Activated CD8-positive, alpha-beta memory T cell treated with anti-CD3 and anti-CD28 coated beads for 36 hours (primary cell): ENCODE measurements around the gene KMT2D. TPM values are rescaled to one million over a fixed set of nuclear protein-coding genes. Genes with fewer than 3 reads are reported as not detected.

Source experiments
- CTCF ChIA-PET: fragments of 350-600 bp; sonication (Branson Sonifier 250); formaldehyde crosslinking; loops from one replicate; lab custom pipeline; 2021; ENCODE audit warnings: antibody characterized with exemption; lab: Charles Lee
- POLR2A ChIA-PET: fragments of 350-600 bp; sonication (Branson Sonifier 250); formaldehyde crosslinking; loops from one replicate; lab custom pipeline; 2021; ENCODE audit warnings: antibody characterized with exemption; lab: Charles Lee
- total RNA-seq, 2 experiments: library from RNA; stranded (reverse); gene quantifications; one replicate each; pipeline ENCODE4 v1.2.3, GENCODE V29; 2021

Gene KMT2D, protein sequence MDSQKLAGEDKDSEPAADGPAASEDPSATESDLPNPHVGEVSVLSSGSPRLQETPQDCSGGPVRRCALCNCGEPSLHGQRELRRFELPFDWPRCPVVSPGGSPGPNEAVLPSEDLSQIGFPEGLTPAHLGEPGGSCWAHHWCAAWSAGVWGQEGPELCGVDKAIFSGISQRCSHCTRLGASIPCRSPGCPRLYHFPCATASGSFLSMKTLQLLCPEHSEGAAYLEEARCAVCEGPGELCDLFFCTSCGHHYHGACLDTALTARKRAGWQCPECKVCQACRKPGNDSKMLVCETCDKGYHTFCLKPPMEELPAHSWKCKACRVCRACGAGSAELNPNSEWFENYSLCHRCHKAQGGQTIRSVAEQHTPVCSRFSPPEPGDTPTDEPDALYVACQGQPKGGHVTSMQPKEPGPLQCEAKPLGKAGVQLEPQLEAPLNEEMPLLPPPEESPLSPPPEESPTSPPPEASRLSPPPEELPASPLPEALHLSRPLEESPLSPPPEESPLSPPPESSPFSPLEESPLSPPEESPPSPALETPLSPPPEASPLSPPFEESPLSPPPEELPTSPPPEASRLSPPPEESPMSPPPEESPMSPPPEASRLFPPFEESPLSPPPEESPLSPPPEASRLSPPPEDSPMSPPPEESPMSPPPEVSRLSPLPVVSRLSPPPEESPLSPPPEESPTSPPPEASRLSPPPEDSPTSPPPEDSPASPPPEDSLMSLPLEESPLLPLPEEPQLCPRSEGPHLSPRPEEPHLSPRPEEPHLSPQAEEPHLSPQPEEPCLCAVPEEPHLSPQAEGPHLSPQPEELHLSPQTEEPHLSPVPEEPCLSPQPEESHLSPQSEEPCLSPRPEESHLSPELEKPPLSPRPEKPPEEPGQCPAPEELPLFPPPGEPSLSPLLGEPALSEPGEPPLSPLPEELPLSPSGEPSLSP (N-terminal part only)
- 10 to 100 TPM; 67.6 to 69.5 TPM for total RNA-seq

DNA sequence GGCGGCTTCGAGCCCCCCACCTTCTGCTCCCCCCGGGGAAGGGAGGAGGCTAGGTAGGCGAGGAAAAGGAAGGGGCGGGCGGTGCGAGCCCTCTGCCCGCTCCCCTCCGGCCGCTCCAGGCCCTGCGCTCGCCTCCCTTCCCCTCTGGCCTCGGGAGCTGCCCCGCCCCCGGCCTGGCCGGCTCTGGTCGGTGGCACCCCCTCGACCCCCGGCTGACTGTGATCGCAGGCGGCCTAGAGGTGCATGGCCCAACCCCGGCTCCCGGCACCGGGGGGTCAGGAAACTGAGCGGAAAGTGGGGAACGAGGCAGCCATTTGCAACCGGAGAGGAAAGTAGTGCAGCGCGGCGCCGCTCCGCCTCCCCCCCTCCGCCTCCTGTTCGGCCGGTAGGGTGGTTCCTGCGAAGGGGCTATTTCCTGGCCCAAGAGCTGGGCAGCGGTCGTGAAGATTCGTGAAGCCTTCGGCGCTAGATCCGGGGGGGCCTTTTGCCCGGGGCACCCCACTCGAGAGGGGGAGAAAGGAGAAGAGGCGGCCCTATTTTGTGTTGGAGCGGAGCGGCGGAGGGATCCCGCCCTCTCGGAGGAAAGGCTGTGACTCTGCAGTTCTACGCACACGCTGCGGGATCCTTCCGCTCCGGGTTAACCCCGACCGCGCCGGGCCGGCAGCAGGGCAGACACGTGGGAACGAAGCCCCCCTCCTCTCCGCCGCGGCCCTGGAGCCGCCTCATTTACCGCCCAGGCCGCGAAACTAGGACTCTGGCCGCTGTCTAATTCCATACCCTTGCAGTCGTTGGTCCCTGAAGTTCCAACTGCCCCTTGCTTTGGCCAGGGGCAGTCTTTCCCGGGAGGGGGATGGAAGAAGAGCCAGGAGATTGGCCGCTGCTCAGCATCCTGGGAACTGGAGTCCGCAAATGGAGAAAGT lies at the start of gene KMT2D:
KMT2D (minus strand) TSS at position 558 of the 920 bp plus-strand sequence. CDS start 5,470 bp downstream, outside the sequence.
- ChIA-PET POLR2A (interaction anchor here (0.6 to 1.9 kb wide), 5 partner anchors 9 to 101 kb away, joined by 3 to 11 read pairs (median 7); partner anchors contain the start of genes RHEBL1 and TUBA1B), CTCF (interaction anchor here (0.6 to 1.5 kb wide), 6 partner anchors 28 to 205 kb away, joined by 3 to 8 read pairs (median 4); partner anchors contain the start of gene FKBP11)

- CTCF ChIA-PET, result interaction anchor here (0.9 to 3.1 kb wide), 7 partner anchors 10 to 54 kb away, joined by 3 to 16 read pairs (median 3); no protein-coding TSS in a partner anchor
- POLR2A ChIA-PET, result interaction anchor here (2.3 kb wide), 1 partner anchor 21 kb away, joined by 19 read pairs; the partner anchor contains the start of gene TUBA1B
Measured at GRCh38 chr12:49109641-49110463, 49.3 kb upstream of the KMT2D start.

DNA sequence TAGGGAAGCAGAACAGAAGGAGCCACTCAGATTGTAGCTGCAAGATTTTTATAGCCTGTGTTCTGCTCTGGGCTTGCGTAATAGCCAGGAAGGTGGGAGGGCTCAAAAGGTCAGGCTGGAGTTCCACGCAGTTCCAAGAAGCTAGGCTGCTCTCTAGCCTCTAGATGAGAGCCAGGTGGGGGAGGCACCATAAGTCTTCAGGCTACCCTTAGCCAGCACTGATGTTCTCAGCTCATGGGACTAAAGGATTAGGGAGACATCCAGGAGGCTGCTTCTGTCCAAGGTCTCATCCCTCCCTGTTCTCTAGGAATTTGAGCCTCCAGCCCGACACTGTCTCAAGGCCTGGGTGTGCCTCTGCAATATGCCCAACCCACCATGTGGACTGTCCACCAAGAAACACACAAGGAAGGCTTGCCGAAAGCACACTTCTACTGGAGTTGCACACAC lies 48.4 kb upstream of the KMT2D start:
- CTCF ChIA-PET, result interaction anchor here (0.9 to 3.1 kb wide), 3 partner anchors 11 to 121 kb away, joined by 3 to 16 read pairs (median 4); no protein-coding TSS in a partner anchor

DNA sequence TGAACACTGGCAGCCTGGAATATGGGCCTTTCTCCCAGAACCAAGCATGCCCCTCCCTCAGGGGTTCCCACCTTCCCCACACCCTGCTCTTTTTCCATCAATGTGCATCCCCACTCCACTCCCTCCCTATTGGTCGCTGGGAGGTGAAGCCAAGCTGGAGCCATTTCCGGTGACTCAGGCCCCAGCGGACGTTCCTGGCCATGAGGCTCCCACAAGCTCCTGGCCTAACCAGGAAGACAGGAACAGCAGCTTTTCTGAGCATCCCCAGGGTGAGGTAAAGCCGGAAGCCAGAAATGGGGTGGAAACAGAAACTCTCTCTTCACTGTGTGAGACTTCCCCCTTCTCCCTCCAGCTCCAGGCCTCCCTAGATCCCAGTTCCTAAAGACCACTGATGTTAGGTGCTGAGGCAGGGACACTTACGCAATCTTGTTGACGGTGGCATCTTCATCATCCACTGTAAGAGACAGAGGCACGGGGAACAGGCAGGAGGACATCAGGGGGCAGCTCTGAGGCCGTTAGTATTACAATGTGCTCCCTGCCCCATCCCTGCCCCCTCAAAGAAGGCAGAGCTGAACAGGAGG lies 45.0 kb upstream of the KMT2D start:
- POLR2A ChIA-PET, result no interaction called here
- CTCF ChIA-PET, result interaction anchor here (0.7 to 2.7 kb wide), 4 partner anchors 9 to 19 kb away, joined by 3 to 18 read pairs (median 4); no protein-coding TSS in a partner anchor

More for the DNA sequence above, 48.4 kb upstream of the KMT2D start:
- POLR2A ChIA-PET, result interaction anchor here (0.6 kb wide), 1 partner anchor 151 kb away, joined by 5 read pairs; the partner anchor contains the start of gene ARF3

DNA sequence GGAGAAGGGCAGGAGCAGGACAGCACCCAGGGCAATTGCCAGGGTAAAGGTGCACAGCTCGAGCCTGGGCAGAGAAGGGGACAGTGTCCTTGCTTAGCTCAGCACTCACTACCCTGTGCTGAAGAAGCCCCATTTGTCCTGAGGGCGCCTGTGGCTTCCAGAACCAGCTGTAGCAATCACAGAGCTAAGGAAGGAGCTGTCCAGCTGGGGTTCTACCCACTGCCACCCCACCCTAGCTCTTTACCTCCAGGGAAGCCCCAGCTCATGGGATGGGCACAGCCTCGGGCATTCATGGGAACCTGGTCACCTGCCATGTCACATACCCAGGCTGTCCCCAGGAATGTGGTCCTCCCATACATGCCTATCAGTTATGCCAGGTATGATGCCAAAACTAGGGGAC lies 44.2 kb upstream of the KMT2D start:
- ChIA-PET CTCF (interaction anchor here (0.8 to 1.7 kb wide), 4 partner anchors 9 to 19 kb away, joined by 3 to 5 read pairs (median 4); no protein-coding TSS in a partner anchor), POLR2A (no interaction called here)

DNA sequence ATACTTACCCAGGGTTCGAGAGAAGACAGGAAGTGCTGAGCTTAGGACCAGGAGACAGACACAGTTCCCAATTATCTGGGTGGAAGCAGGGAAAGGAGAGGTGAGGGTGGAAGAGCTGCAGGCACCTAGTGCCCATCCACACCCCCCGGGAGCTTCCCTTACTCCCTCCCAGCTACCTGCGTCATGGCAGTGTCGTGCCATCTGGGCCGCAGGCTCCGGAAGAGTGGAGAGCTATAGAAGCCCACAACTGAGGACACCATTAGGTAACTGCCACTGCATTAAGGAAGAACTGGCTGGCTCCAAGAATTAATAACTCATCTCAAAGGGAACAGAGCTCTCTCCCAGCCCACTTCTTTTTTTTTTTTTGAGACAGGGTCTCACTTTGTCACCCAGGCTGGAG lies 39.8 kb upstream of the KMT2D start:
- ChIA-PET POLR2A (no interaction called here), CTCF (interaction anchor here (1.1 to 9.1 kb wide), 6 partner anchors 10 to 133 kb away, joined by 3 to 70 read pairs (median 4); partner anchors contain the start of gene LMBR1L)

- CTCF ChIA-PET, result interaction anchor here (0.6 to 9.1 kb wide), 12 partner anchors 10 to 392 kb away, joined by 3 to 70 read pairs (median 6); partner anchors contain the start of genes LMBR1L and RHEBL1
- POLR2A ChIA-PET, result no interaction called here
Measured at GRCh38 chr12:49098703-49099102, 38.1 kb upstream of the KMT2D start.

DNA sequence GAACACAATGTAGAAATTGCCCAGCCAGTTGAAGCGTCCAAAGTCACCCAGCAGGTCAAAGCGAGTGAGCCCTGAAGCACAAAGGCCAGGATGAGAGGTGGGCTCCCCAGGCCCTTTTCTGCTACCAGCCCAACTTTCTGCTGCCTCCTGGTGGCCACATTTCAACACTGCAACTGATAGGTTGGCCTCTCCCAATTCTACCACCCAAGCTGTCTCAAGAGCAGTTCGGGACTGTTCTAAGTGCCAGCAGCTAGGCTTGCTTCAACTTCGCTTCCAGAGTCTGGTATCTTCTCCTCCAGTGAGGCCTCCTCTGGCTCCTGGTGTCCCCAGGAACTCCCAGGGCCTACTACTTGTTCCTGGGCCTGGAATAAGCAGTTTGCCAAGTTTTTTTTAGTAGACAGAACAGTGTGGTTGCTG lies 37.4 kb upstream of the KMT2D start:
- CTCF ChIA-PET, result interaction anchor here (0.6 to 9.1 kb wide), 12 partner anchors 10 to 391 kb away, joined by 3 to 70 read pairs (median 6); partner anchors contain the start of genes LMBR1L, RHEBL1 and TUBA1B
- POLR2A ChIA-PET, result no interaction called here

GRCh38 chr12:49097381-49097780 lies 36.8 kb upstream of the KMT2D start:
- POLR2A ChIA-PET, result no interaction called here
- CTCF ChIA-PET, result interaction anchor here (1.3 to 9.1 kb wide), 6 partner anchors 9 to 33 kb away, joined by 6 to 70 read pairs (median 14); partner anchors contain the start of genes LMBR1L and TUBA1B

- ChIA-PET CTCF (interaction anchor here (0.5 to 9.1 kb wide), 2 partner anchors 30 to 188 kb away, joined by 3 to 70 read pairs; no protein-coding TSS in a partner anchor), POLR2A (interaction anchor here (1.3 kb wide), 1 partner anchor 36 kb away, joined by 3 read pairs; no protein-coding TSS in a partner anchor)
Measured at GRCh38 chr12:49094975-49095365, 34.4 kb upstream of the KMT2D start.

DNA sequence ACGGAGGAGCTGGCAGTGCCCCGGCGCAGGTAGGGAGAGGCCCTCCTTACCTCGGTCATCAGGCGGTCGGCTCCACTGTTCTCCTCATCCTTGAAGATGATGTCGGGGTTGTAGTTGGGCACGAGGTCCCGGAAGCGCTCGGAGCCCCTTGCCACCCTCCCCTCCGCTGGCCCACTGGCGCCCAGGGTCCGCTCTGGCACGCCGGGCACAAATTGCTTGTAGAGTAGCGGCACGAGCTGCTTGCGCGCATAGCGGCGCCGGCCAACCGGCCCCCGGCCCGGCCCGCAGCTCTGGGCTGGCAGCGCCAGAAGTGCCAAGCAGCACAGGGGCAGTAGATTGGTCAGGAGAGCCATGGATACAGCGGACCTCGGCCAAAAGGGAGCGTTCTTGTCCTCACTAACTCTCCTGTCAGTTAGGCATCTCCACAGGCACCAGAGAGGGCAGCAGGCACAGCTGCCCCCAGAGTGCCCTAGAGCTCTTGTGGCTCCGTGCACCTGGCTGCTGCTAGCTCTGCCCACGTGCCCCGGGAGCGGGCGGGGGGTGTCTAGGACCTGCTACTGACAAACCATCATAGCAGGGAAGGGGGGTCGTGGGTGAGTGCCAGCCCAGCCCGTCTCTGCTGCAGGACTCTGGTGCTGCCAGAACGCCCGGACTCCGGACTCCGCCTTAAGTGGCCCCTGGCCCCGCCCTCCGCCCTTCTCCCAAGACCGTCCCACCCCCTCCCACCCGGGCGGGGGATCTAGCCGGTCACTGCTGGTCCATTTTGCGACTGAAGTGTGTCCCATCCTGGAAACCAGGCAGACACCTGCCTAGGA lies 33.8 kb upstream of the KMT2D start, which contains the start of gene DHH:
DHH (minus strand) TSS at position 642 of the 815 bp plus-strand sequence; CDS start at position 353, 289 bp downstream.
- ChIA-PET POLR2A (interaction anchor here (1.3 kb wide), 1 partner anchor 35 kb away, joined by 3 read pairs; no protein-coding TSS in a partner anchor), CTCF (interaction anchor here (0.5 to 9.1 kb wide), 6 partner anchors 10 to 188 kb away, joined by 3 to 70 read pairs (median 5); partner anchors contain the start of gene TUBA1B)

GRCh38 chr12:49093792-49094159 lies 33.2 kb upstream of the KMT2D start:
- POLR2A ChIA-PET, result no interaction called here
- CTCF ChIA-PET, result interaction anchor here (1.2 to 9.1 kb wide), 5 partner anchors 9 to 37 kb away, joined by 5 to 70 read pairs (median 5); partner anchors contain the start of gene TUBA1B

GRCh38 chr12:49092816-49093406 lies 32.3 kb upstream of the KMT2D start:
- ChIA-PET POLR2A (no interaction called here), CTCF (interaction anchor here (0.6 to 9.1 kb wide), 17 partner anchors 8 to 358 kb away, joined by 3 to 70 read pairs (median 3); partner anchors contain the start of genes DDX23, RHEBL1 and TUBA1B)

DNA sequence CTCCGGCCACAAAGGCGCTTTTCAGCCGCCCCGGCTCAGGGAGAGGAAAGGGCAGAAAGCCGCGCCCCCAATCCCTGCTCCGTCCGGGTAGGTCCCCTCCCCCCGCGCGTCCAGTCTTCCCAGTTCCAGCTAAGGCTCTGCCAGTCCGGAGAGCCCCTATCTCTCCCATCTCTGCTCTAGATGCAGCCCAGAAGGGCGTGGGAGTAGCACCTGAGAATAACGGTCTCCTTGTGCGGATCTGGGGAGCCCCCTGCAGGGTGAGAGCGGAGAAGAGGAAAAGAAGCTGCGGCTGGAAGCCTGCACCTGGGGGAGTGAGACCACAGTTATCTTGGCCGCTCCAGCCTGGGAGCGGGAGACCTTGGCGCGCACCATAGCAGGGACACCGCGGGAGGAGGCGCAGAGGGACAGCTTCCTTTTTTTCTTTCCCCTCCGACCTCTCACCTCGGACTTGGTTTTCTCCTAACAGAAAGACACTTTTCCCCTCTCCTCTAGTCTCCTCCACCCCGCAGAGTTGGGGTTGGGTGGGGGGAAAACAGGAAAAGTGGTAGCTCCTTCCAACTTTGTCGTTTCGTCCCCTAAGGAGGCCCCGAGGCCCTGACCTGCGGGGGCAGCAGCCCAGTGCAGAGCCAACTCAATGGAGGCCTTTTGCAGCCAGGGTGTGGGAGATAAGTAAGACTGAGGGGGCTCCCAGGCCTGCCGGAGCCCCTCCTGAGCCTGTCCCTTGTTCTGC lies 31.7 kb upstream of the KMT2D start:
- CTCF ChIA-PET, result interaction anchor here (0.5 to 3.7 kb wide), 16 partner anchors 13 to 736 kb away, joined by 3 to 11 read pairs (median 3); partner anchors contain the start of genes DDX23, NCKAP5L, RHEBL1 and TUBA1B
- POLR2A ChIA-PET, result no interaction called here
